GM10248 (cell line): ENCODE data around the gene SORL1-AS1.

Source experiments
- CTCF ChIA-PET: fragments of 300-600 bp; sonication (Branson Sonifier 250); formaldehyde crosslinking; extraction: SDS; loops from one replicate; lab custom pipeline; 2021; ENCODE audit warnings: antibody characterized with exemption; lab: Yijun Ruan, JAX
- POLR2A ChIA-PET: fragments of 350-650 bp; sonication (Branson Sonifier 250); formaldehyde crosslinking; extraction: SDS; loops from one replicate; lab custom pipeline; 2020; ENCODE audit warnings: antibody characterized with exemption; lab: Yijun Ruan, JAX
- DNase-seq: peaks from one replicate; pipeline ENCODE4 v3.0.0; 2012; ENCODE audit errors: extremely low spot score
- TF ChIP-seq, protein P1 (sequence below): IDR thresholded peaks from 2 replicates; pipeline ENCODE4 v1.5.1; 2012; ENCODE audit warnings: mild to moderate bottlenecking, low read depth; ENCODE audit errors: extremely low read depth, missing control alignments, control extremely low read depth

SORL1-AS1 gene

GRCh38 chr11:121489823-121490222 lies 37.1 kb upstream of the SORL1-AS1 start:
- CTCF ChIA-PET = interaction anchor here (1.3 to 2.1 kb wide), 2 partner anchors 14 to 39 kb away, joined by 4 to 5 read pairs; no protein-coding TSS in a partner anchor
- no peak for DNase-seq
- POLR2A ChIA-PET = interaction anchor here (1.1 kb wide), 1 partner anchor 45 kb away, joined by 3 read pairs; no protein-coding TSS in a partner anchor
- TF ChIP-seq, protein P1, sequence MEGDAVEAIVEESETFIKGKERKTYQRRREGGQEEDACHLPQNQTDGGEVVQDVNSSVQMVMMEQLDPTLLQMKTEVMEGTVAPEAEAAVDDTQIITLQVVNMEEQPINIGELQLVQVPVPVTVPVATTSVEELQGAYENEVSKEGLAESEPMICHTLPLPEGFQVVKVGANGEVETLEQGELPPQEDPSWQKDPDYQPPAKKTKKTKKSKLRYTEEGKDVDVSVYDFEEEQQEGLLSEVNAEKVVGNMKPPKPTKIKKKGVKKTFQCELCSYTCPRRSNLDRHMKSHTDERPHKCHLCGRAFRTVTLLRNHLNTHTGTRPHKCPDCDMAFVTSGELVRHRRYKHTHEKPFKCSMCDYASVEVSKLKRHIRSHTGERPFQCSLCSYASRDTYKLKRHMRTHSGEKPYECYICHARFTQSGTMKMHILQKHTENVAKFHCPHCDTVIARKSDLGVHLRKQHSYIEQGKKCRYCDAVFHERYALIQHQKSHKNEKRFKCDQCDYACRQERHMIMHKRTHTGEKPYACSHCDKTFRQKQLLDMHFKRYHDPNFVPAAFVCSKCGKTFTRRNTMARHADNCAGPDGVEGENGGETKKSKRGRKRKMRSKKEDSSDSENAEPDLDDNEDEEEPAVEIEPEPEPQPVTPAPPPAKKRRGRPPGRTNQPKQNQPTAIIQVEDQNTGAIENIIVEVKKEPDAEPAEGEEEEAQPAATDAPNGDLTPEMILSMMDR = no peak

GRCh38 chr11:121488641-121489040 lies 35.9 kb upstream of the SORL1-AS1 start:
- no peak for DNase-seq
- POLR2A ChIA-PET = no interaction called here
- TF ChIP-seq, protein P1 = no peak
- CTCF ChIA-PET = interaction anchor here (1.0 to 1.6 kb wide), 2 partner anchors 20 to 44 kb away, joined by 3 read pairs; no protein-coding TSS in a partner anchor

DNA sequence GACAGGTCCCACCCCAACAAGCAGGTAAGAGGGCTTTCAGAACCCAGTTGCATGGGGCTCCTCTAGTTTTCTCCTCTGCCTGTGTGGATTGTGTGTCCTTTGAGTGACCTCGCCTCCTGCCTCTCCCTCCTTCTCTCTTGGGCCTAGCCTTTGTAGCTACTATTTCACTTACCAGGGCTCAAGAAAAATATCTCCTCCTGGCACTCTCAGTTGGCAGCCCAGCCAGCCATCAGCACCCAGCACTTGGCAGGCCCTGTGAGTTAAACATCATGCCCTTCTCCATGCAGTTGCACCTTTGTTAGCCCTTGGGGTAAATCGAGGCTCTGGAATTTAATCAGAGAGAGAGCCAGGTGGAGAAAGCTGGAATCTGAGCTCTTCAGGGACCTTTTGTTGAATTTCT lies 35.4 kb upstream of the SORL1-AS1 start:
- no peak for DNase-seq
- TF ChIP-seq, protein P1 = no peak
- ChIA-PET CTCF (interaction anchor here (1.0 to 1.6 kb wide), 3 partner anchors 20 to 43 kb away, joined by 3 read pairs; no protein-coding TSS in a partner anchor), POLR2A (no interaction called here)

GRCh38 chr11:121487191-121487590 lies 34.4 kb upstream of the SORL1-AS1 start:
- no peak for DNase-seq
- ChIA-PET CTCF (interaction anchor here (0.8 to 1.6 kb wide), 4 partner anchors 18 to 42 kb away, joined by 3 read pairs; no protein-coding TSS in a partner anchor), POLR2A (no interaction called here)
- TF ChIP-seq, protein P1 = no peak

- CTCF ChIA-PET = no interaction called here
- DNase-seq = no peak
- TF ChIP-seq, protein P1 = no peak
- POLR2A ChIA-PET = interaction anchor here (0.6 kb wide), 1 partner anchor 39 kb away, joined by 4 read pairs; no protein-coding TSS in a partner anchor
Measured at GRCh38 chr11:121486054-121486453, 33.3 kb upstream of the SORL1-AS1 start.

DNA sequence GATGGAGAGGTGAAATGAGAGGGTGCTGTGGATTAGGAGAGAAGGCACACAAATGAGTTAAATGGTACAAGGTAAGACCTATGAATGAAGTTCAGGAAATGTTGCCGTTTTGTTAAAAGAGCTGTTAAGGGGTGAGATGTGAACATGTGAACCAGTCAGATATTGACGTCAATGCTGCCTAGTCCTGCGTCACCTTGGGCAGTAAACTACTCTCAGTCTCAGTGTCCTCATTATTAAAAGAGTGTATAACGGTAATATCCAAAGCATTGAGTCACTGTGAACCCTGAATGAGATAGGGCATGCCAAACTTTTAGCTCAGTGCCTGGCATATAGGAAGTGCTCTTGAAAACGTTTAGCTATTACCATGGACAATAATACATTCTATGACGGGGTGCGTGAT lies 32.4 kb upstream of the SORL1-AS1 start:
- ChIA-PET CTCF (interaction anchor here (2.0 to 3.8 kb wide), 2 partner anchors 8 to 10 kb away, joined by 5 to 27 read pairs; no protein-coding TSS in a partner anchor), POLR2A (no interaction called here)
- DNase-seq = no peak
- TF ChIP-seq, protein P1 = no peak
